Muscle of leg (tissue), 11 donors: ENCODE results near the gene MRPL49. TPM values are rescaled to one million over a fixed set of nuclear protein-coding genes. Genes with fewer than 3 reads are reported as not detected.
"Not testable (repeated sequence)": the region's sequence is repeated elsewhere in the genome, so short reads cannot be mapped to it uniquely, and the experiment has no call there.

Source experiments
- DNase-seq: peaks from one replicate; pipeline ENCODE4 v3.0.0; 2013
- H3K27ac ChIP-seq: one replicate; pipeline ENCODE4 v1.5.1; 2013; ENCODE audit warnings: mild to moderate bottlenecking, low read length, control low read depth
- H3K27me3 ChIP-seq: one replicate; pipeline ENCODE4 v1.6.1; 2013; ENCODE audit warnings: low read length; ENCODE audit not compliant: control insufficient read depth, insufficient read depth
- H3K36me3 ChIP-seq: one replicate; pipeline ENCODE4 v1.6.1; 2013; ENCODE audit warnings: low read length; ENCODE audit not compliant: control insufficient read depth, insufficient read depth
- H3K4me1 ChIP-seq: one replicate; pipeline ENCODE4 v1.6.1; 2013; ENCODE audit warnings: low read length; ENCODE audit not compliant: control insufficient read depth, insufficient read depth
- H3K4me3 ChIP-seq: one replicate; pipeline ENCODE4 v1.5.1; 2013; ENCODE audit warnings: low read length, control low read depth
- H3K9me3 ChIP-seq: replicated peaks from 2 replicates; pipeline ENCODE4 v1.6.1; 2013; ENCODE audit warnings: low read depth, low read length; ENCODE audit not compliant: control insufficient read depth
- WGBS: methylation state at CpG from one replicate; pipeline ENCODE4 v1.1.5; 2013; ENCODE audit warnings: missing lambda C conversion rate; ENCODE audit not compliant: insufficient coverage; 5-methylcytosine and 5-hydroxymethylcytosine counted together
- polyA plus RNA-seq, 8 donors: library from polyadenylated mRNA; unstranded; fragments of 120-200 nt; gene quantifications; one replicate each; pipeline versions ENCODE4 v1.2.1 to v1.2.3, GENCODE V29; 2013; ENCODE audit warnings: inconsistent platforms in 1 of 8, low replicate concordance in 1 of 8; ENCODE audit not compliant: insufficient read length in 8 of 8, insufficient read depth in 1 of 8
- total RNA-seq: library from RNA; stranded (reverse); fragments of 120-200 nt; gene quantifications from one replicate; pipeline ENCODE4 v1.2.4, GENCODE V29; 2013

Gene MRPL49
- total and polyA plus RNA-seq, 9 donors: 19.5 to 31.1 (median 25.7) TPM

DNA sequence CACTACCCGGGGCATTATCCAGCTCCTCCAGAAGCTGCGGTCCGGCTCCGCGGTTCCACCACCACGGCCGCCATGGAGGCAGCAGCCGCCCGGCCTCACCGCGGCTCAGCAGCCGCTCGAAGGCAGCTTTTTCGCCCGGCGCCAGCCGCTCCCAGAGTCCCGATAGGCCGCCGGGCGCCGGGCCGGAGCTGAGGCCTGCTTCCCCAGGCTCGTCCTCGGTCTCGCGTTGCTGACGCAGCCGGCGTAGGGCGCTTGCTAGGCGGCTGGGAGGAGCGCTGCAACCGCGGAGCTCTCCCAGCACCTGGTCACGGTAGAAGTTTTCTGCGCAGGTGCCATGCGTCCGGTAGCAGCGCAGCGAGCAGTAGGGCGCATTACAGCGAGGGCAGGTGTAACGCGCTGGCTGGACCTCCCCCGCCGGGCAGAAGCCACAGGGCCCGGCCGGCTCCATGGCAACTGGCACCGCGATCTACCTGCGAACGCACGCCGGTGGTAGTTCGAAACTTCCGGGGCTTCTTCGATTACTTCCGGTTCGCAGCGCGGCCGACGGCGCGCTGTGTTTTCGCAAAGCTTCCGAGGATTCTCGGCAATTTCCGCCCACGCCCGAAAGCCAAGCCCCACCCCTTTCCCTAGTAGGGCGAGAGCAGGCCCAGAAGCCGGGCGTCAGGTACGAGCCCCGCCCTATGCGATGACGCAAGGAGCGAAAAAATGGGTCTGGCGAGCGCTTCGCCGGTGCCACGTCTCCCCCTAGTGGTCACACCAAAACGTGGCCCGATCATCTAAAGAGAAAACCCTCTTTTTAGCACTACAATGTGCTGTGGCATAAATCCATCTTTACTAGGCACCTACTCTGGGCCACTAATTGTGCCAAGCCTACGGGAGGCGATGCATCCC lies 4.7 kb upstream of the MRPL49 start, which contains the start of gene ZNHIT2:
TSS of gene ZNHIT2 (minus strand) at position 496 of the 891 bp plus-strand sequence. CDS start at position 448, 48 bp downstream.
- DNase-seq: peak; percentile 100
- peaks cover 7% of the 10 kb centered on the region for H3K27me3 ChIP-seq
- H3K9me3 ChIP-seq: no peaks in the 10 kb centered on the region
- under 1% methylated on average over 88 of the region's 89 CpGs for WGBS
- peaks cover 42% of the 10 kb centered on the region for H3K4me1 ChIP-seq
- H3K27ac ChIP-seq: peak within 1 kb of the TSS; percentile 83
- H3K36me3 ChIP-seq: peaks cover 50% of the 10 kb centered on the region
- H3K4me3 ChIP-seq: peak within 1 kb of the TSS; percentile 94

DNA sequence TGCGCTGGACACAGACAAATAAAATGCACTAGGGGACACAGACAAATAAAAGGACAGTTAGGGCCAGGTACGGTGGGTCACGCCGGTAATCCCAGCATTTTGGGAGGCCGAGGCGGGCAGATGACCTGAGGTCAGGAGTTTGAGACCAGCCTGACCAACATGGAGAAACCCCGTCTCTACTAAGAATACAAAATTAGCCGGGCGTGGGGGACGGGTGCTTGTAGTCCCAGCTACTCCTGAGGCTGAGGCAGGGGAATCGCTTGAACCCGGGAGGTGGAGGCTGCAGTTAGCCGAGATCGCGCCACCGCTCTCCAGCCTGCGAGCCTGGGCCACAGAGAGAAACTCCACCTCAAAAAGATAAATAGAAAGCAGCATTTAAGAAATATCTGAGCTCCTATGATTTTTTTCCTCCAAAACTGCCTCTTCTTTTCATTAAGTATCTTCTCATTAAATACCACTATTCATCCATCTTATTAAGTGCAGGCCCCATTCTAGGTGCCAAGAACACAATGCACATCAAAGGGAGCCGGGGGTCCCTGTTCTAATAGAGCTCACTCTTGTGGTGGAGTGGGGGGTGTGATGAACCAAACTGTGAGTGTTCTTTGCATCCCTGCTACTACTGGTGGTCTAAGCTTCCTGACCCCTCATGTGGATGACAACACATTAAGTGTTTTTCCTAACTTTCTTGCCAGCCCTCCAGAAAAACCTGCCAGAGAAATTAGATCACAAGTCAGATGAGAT lies 3.9 kb upstream of the MRPL49 start:
- Histone ChIP-seq H3K4me1 (peaks cover 38% of the 10 kb centered on the region), H3K27me3 (peaks cover under 1% of the 10 kb centered on the region), H3K4me3 (no peak overlapping the region), H3K36me3 (peaks cover 50% of the 10 kb centered on the region), H3K9me3 (no peaks in the 10 kb centered on the region), H3K27ac (peak overlapping the region; percentile 64)
- DNase-seq: no peak
- 85% methylated on average over 16 of the region's 18 CpGs for WGBS

DNA sequence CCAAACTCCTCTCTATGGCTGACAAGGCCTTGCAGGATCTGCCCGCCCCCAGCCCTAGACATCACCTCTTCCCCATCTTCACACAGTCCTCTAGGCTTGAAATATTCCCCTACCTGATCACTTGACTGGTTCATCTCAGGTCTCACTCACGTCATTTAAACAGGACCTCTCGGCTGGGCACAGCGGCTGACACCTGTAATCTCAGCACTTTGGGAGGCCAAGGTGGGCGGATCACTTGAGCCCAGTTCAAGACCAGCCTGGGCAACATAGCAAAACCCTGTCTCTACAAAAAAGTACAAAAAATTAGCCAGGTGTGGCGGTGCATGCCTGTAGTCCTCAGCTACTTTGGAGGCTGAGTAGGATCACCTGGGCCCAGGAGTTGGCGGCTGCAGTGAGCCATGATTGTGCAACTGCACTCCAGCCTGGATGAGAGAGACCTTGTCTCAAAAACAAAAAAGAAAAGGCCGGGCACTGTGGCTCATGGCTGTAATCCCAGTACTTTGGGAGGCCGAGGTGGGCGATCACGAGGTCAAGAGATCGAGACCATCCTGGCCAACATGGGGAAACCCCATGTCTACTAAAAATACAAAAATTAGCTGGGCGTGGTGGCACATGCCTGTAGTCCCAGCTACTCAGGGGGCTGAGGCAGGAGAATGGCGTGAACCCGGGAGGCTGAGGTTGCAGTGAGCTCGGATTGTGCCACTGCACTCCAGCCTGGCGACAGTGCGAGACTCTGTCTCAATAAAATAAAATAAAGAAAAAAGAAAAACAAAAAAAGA lies 3.0 kb upstream of the MRPL49 start:
- not testable (repeated sequence) for H3K27me3 ChIP-seq, H3K9me3 ChIP-seq, DNase-seq, H3K4me3 ChIP-seq, H3K27ac ChIP-seq
- peaks cover 31% of the 10 kb centered on the region for H3K4me1 ChIP-seq
- 83% methylated on average over 14 of the region's 18 CpGs for WGBS
- H3K36me3 ChIP-seq: peaks cover 50% of the 10 kb centered on the region

DNA sequence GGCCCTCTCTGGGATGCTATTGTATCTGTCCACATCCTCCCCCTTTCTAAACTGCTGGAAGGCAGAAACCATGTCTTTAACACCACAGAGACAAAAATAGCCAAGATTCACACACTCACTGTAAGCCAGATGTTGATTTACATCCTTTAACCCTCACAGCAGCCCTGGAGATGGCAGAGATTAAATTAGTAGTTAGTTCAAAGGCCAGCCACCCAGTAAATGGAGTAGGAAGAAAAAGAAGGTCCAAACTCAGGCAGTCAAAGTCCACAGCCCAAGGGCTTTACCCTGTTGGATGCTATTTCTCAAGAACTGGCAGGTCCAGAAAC lies 2.5 kb upstream of the MRPL49 start:
- Histone ChIP-seq H3K27ac (no peak overlapping the region), H3K4me1 (peaks cover 31% of the 10 kb centered on the region), H3K36me3 (peaks cover 55% of the 10 kb centered on the region), H3K9me3 (no peaks in the 10 kb centered on the region), H3K27me3 (no peaks in the 10 kb centered on the region), H3K4me3 (no peak overlapping the region)
- DNase-seq: no peak

DNA sequence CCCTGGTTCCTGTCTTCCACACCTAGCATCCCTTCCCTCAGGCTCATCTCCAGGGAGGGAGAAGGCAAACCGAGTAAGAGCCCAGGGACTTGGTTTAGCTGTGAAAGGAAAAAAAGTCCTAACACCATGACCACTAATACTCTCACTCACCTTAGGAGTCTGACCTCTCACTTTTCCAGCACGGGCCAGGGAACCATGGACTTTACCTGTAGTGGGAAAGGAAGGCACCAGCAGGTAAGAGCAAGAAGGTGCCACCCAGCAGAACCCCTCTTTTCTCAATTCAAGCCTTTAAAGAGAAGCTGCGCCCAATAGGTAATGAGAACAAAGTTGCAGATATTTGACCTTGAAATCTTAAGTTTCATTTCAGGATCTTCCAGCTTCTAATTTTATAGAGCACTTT lies 1.3 kb upstream of the MRPL49 start:
- DNase-seq: no peak
- WGBS: no CpG with 5 or more reads among the region's 3 CpGs

DNA sequence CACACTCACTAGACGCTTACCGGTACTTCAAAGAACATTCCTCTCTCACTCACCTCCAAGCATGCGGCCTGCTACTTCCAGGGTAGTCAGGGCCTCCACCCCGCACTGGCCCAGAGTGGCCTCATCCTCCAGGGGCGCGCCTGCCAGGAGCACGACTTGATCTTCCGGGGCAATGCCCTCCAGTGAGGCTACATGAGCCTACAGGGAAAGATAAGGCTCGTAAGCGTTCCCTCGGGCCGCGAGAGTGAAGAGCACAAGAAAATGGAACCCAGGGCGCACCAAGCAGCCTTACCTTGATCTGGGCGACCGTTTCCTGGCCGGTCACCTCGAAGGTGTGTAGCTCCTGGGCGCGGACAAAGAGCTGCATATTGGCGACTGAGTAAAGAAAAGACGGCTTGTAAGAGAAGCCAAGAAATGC lies 665 bp upstream of the MRPL49 start:
- no peaks in the 10 kb centered on the region for H3K9me3 ChIP-seq
- no peak for DNase-seq
- peaks cover 57% of the 10 kb centered on the region for H3K36me3 ChIP-seq
- H3K4me3 ChIP-seq: peak overlapping the region; percentile 90
- WGBS: 4% methylated on average over 21 of the region's 22 CpGs
- no peaks in the 10 kb centered on the region for H3K27me3 ChIP-seq
- H3K4me1 ChIP-seq: peaks cover 25% of the 10 kb centered on the region
- H3K27ac ChIP-seq: peak overlapping the region; percentile 96

More for the DNA sequence above, 1.3 kb upstream of the MRPL49 start:
- peak overlapping the region; percentile 90 for H3K4me3 ChIP-seq
- peaks cover 57% of the 10 kb centered on the region for H3K36me3 ChIP-seq
- H3K27ac ChIP-seq: peak overlapping the region; percentile 96
- peaks cover 31% of the 10 kb centered on the region for H3K4me1 ChIP-seq
- no peaks in the 10 kb centered on the region for H3K9me3 ChIP-seq
- no peaks in the 10 kb centered on the region for H3K27me3 ChIP-seq

DNA sequence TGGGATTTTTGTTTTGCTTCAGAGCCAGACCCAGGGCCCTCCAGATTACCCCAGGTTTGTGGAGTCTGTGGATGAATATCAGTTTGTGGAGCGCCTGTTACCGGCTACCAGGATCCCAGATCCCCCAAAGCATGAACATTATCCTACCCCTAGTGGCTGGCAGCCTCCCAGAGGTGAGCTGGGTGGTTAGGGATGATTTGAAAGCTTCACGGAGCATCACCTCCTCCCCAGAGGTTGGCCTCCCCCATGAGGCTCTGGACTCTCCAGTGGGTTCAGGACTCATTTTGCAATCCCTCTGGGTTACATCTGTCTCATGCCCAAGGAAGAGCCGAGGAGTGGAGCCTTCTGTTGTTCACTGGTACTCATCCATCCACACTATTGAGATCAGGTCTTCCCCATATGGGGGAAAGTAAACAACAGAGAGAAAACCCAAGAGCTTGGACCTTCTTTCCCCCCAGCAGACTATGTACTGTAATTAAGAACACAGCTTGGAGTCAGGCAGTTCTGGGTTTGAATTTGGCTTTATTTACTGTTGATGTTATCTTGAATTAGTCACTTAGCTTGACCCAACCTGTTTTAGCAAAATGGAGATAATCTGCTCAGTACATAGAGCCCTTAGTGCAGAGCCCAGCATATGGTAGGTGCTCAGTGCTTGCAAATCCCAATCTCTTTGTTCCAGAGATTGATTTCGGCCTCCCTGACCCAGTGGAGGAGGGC lies 2.5 kb downstream of the MRPL49 start:
- peaks cover 71% of the 10 kb centered on the region for H3K36me3 ChIP-seq
- 83% methylated on average over 1 of the region's 5 CpGs for WGBS
- peak; percentile 6 for DNase-seq
- no peak overlapping the region for H3K4me3 ChIP-seq
- no peaks in the 10 kb centered on the region for H3K27me3 ChIP-seq
- H3K9me3 ChIP-seq: no peaks in the 10 kb centered on the region
- peaks cover 17% of the 10 kb centered on the region for H3K4me1 ChIP-seq
- H3K27ac ChIP-seq: no peak overlapping the region

DNA sequence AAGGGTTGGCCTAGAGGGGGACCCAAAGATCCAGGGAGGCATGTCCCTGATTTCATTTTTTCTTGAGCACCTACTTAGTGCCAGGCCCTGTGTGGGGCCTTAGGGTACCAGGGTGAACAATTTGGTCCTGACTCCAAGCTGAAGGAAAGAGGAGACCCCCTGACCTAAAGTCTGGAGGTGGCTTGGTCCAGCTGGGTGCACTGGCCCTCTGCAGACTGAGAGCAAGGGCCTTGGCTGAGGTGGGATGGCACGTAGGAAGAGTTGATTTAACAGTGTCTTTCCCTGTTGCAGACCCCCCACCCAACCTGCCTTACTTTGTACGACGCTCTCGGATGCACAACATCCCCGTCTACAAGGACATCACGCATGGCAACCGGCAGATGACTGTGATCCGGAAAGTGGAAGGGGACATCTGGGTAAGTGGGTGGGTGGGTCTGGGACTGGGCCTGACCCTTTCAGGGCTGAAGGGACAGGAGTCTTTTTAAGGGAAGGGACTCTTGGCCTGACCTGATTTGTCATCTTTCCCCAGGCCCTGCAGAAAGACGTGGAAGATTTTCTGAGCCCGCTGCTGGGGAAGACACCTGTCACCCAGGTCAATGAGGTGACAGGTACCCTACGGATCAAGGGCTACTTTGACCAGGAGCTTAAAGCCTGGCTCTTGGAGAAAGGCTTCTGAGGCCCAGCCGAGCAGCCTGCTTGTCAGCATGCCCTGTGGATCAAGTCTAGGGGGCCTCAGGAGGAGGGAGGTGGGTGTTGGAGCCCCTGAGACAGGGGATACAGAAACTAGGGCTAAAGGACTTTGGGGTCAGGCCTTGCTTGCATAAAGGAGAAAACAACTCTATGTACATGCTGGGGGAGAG lies 3.3 kb downstream of the MRPL49 start:
- WGBS: 85% methylated on average over 4 of the region's 12 CpGs
- Histone ChIP-seq H3K4me1 (peaks cover 17% of the 10 kb centered on the region), H3K4me3 (no peak overlapping the region), H3K27ac (no peak overlapping the region), H3K27me3 (no peaks in the 10 kb centered on the region), H3K36me3 (peaks cover 71% of the 10 kb centered on the region), H3K9me3 (no peaks in the 10 kb centered on the region)
- DNase-seq: no peak
